GM18498 (cell line): ENCODE data around the gene NLN.
"Not testable (repeated sequence)": the region's sequence is repeated elsewhere in the genome, so short reads cannot be mapped to it uniquely, and the experiment has no call there.

Experiments
- ATAC-seq: cut with Tn5 transposase; IDR thresholded peaks from one replicate; pipeline ENCODE4 v1.9.1; 2021; ENCODE audit warnings: mild to moderate bottlenecking, moderate library complexity; ENCODE audit not compliant: unreplicated experiment

The NLN gene

GRCh38 chr5:65828022-65828896 lies 106.3 kb downstream of the NLN start:
- ATAC-seq = no peak

DNA sequence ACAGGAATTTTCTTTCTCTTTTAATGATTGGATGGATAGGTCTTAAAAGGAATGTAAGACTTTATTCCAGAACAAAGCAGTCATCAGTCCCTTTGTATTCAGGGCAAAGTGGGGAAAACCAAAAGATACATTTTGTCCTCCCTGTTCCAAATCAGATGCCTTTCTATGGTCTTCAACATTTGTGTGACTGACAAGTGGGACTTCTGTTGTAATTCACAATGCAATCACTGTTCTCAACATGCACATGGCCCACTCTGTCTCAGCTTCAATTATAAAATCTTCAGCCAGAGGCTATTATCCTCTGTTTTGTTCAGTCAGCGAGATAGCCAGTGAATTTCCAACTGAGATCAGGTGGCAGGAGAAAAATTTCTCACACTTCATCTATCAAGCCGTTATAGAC lies 108.9 kb downstream of the NLN start:
- no peak for ATAC-seq

GRCh38 chr5:65831276-65831675 lies 109.3 kb downstream of the NLN start:
- ATAC-seq = no peak

- ATAC-seq = no peak
These were observed 110.1 kb downstream of the NLN start for GRCh38 chr5:65832152-65832551.

DNA sequence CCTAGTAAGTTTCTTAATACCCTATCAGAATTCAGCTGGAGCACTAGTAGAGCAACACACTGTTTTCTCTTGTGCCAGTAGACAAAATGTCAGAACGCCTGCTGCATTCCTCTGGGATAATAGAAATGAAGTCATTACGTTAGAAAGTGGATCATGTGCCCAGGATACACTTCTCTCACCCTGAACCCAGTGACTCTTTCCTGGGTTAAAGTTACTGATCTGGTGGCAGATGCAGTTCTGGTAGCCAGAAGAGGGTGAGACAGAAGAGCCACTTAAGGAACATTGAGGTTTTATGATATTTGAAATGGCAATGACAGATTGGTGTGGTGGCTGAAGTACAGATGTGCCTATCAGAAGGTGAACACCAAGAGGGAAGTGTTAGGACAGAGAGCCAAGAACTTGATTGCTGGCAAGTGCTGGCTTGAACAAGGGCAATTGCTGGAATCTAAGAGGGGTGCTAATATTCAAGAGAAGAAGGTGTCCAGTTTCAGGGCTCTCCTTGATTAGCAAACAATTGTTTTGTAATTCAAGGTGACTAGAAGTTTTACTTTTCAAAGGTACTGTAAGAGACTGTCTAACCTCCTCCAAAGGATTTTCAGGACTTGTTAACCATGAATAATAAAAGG lies 110.7 kb downstream of the NLN start:
- no peak for ATAC-seq

DNA sequence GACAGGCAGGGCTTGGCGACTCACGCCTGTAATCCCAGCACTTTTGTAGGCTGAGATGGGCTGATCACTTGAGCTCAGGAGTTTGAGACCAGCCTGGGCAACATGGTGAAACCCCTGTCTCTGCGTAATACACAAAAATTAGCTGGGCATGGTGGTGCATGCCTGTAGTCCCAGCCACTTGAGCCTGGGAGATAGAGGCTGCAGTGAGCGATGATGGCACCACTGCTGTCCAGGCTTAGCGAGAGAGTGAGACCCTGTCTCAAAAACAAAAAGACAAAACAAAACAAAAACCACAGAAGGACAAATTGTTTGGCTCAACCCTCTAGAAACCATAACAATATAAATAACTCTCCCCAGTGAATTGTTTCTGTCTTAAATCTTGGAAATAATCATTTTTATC lies 111.8 kb downstream of the NLN start:
- no peak for ATAC-seq

- ATAC-seq = no peak
These were observed 112.3 kb downstream of the NLN start for GRCh38 chr5:65834306-65834705.

DNA sequence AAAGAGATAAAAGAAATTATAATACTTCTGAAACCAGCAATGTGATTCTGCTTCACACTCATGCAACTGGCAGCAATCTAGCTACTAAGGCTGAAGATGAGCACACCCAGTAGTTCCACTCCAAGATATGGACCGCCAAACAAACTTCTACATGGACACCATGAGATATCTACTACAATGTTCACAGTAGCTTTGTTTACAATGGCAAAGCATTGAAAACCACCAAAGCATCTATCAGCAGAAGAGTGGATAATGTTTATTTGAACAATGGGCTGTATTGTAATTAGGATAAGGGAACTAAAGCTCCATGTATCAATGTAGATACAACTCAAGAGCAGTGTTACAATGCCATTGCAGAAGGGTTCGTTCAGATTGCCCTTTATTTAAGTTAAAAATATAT lies 113.2 kb downstream of the NLN start:
- ATAC-seq = no peak

DNA sequence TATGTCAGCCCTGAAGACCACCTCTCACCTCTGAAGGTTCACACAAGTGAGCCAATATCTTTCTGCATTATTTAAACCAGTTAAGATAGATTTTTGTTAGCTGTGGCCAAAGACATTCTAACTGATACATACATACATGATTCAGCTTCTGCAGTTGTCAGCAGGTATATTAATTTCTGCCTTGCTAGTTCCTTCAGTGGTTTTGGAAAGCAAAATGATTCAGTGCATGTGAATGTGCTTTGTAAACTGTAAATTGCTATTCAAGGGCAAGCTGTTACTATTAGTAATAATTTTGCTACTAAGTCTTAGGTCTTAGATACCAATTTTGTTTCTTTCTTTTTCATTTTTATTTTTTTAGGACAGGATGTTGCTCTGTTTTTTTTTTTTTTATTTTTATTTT lies 115.1 kb downstream of the NLN start:
- ATAC-seq = no peak

GRCh38 chr5:65839170-65839569 lies 117.2 kb downstream of the NLN start:
- not testable (repeated sequence) for ATAC-seq

DNA sequence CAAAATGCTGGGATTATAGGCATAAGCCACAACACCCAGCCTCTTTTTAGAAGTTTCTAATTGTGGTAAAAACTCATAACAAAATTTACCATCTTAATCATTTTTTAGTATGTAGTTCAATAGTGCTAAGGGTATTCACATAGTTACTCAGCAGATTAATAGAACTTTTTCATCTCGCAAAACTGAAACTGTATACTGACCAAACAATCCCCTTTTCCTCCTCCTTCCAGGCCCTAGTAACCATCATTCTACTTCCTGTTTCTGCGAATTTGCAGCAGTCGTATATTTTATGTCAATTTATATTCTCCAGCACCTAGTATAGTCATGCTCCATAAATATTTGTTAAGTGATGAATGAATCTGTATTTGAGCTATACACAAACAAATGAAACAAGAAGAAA lies 118.1 kb downstream of the NLN start:
- no peak for ATAC-seq

DNA sequence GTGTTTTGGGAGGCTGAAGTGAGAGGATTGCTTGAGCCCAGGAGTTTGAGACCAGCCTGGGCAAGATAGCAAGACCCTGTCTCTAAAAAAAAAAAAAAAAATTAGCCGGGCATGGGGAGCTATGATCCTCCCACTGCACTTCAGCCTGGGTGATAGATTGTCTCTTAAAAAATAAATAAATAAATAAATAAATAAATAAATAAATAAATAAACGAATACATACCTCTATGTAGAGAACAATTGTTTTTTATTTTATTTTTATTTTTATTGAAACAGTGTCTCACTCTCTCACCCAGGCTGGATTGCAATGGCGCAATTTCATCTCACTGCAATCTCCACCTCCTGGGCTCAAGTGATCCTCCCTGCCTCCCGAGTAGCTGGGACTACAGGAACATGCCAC lies 122.8 kb downstream of the NLN start:
- not testable (repeated sequence) for ATAC-seq

- ATAC-seq = no peak
These were observed 124.1 kb downstream of the NLN start for GRCh38 chr5:65846101-65846500.

GRCh38 chr5:65847019-65847418 lies 125.0 kb downstream of the NLN start:
- not testable (repeated sequence) for ATAC-seq

GRCh38 chr5:65849918-65850317 lies 127.9 kb downstream of the NLN start:
- ATAC-seq = not testable (repeated sequence)

GRCh38 chr5:65854925-65855324 lies 132.9 kb downstream of the NLN start:
- no peak for ATAC-seq

GRCh38 chr5:65855766-65856315 lies 133.8 kb downstream of the NLN start:
- ATAC-seq = no peak

DNA sequence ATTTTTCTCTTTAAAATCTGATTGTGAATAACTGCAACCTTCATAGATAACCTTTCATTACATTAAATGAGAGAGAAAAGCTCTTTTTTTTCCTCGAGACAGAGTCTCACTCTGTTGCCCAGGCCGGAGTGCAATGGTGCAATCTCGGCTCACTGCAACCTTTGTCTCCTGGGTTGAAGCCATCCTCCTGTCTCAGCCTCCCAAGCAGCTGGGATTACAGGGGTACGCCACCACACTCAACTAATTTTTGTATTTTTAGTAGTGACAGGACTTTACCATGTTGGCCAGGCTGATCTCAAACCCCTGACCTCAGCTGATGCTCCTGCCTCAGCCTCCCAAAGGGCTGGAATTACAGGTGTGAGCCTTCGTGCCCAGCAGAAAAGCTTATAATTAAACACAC lies 134.5 kb downstream of the NLN start:
- no peak for ATAC-seq

DNA sequence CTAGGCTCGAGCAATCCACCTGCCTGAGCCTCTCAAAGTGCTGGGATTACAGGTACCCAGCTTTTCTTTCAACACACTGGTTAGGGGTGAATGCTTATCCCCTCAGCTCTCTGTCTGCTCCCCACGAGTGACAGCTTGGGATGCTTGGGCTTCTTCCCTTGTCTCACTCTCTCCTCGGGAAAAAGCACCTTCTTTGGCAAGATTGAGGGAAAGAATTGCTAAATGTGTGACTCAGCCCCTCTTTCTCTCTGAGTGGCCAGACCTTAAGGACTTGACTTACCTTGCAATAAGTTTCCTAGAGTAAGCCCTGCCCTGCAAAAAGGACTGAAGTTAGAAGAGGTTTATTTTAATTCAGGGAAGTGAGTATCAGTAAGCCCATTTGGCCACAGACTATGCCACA lies 136.3 kb downstream of the NLN start:
- no peak for ATAC-seq

- ATAC-seq = no peak
These were observed 139.8 kb downstream of the NLN start for GRCh38 chr5:65861830-65862241.

DNA sequence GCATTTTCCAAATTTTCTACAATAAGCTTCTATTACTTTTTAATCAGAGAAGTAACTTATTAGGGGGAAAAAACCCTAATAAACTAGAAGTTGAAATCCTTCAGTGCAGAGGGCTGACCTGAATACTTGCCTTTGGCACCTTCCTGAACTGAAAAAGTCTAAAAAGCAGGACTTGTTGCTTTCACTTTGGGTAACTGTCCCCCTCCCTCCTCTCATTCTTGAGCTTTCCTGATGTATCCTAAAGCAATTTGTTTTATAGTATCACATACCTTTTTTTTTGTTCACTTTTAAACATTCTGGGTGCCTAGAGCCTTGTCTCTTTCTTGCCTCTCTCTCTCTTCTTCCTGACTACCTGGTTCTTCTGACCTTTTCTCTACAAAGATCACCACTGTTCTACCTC lies 140.4 kb downstream of the NLN start:
- no peak for ATAC-seq

DNA sequence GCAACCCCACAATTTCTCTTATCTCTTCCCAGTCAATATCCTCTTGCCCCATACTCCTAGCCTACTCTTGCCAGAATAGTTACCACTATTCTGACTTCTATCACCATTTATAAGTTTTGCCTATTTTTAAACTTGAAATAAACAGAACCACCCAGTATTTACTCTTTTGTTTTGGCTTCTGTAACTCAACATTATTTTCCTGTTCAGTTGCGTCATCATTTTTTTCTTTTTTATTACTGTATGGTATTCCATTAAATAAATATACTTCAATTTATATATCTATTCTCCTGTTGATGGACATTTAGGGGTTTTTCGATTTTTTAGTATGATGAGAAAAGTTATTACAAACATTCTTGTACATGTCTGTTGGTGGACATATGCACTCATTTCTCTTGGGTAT lies 141.7 kb downstream of the NLN start:
- no peak for ATAC-seq
